Activated T-helper 17 cell treated with anti-CD3 and anti-CD28 coated beads, Interleukin-2, amount 50 U/mL, for 72 hours (primary cell): ENCODE results near the gene ANKRD11. TPM values are rescaled to one million over a fixed set of nuclear protein-coding genes. Genes with fewer than 3 reads are reported as not detected.
"Not testable (repeated sequence)": the region's sequence is repeated elsewhere in the genome, so short reads cannot be mapped to it uniquely, and the experiment has no call there.

Experiments
- ATAC-seq: fragments of 150-1000 bp; cut with Tn5 transposase; replicated peaks from 2 replicates; pipeline ENCODE4 v1.10.0; 2021; ENCODE audit warnings: mild to moderate bottlenecking, moderate library complexity
- H3K27ac Mint-ChIP-seq: one replicate; pipeline ENCODE4 v1.8.0; 2022; ENCODE audit warnings: mixed read lengths
- H3K27me3 Mint-ChIP-seq: one replicate; pipeline ENCODE4 v1.8.0; 2022; ENCODE audit warnings: mixed read lengths
- H3K36me3 Mint-ChIP-seq: one replicate; pipeline ENCODE4 v1.8.0; 2022; ENCODE audit warnings: low read depth, mild to moderate bottlenecking, mixed read lengths
- H3K4me1 Mint-ChIP-seq: one replicate; pipeline ENCODE4 v1.8.0; 2022; ENCODE audit warnings: mixed read lengths
- H3K4me3 Mint-ChIP-seq: one replicate; pipeline ENCODE4 v1.8.0; 2022; ENCODE audit warnings: mild to moderate bottlenecking, mixed read lengths
- H3K9me3 Mint-ChIP-seq: one replicate; pipeline ENCODE4 v1.8.0; 2022; ENCODE audit warnings: mixed read lengths
- total RNA-seq, 2 donors: library from RNA; stranded (reverse); gene quantifications; one replicate each; pipeline ENCODE4 v1.2.3, GENCODE V29; 2022

Gene ANKRD11
- total RNA-seq, 2 donors from 2014 or later, result 166 to 178 TPM

DNA sequence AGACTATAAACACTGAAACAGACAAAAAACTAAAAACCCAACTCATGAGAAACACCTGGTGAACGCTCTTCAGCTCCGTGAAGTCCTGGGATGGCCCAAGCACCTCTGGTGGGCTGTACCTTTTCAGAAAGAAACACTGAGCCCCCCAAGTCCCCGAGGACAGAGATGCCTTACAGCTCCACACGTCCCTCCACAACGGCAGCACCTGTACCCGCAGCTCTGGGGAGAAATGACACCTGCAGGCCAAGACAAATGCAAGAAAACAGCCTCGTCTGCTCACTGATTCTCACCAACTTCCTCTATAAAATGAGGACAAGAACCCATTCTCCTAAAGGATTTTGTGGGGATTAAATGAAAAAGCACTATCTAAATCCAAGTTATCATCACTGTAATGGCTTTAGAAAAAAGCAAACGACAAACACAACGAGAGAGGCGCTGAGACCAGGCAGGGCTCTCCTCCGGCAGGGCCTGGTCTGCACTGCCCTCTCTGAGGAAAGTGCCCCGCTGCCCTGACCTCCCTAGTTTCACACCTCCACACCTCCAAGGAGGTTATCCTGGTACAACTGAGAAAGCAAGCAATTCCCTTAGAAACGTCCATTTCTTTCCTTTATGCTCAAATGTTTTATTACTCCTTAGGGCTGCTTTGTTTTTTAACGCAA is 158.0 kb downstream of the ANKRD11 start:
- Mint-ChIP-seq H3K27ac (peak overlapping the region; percentile 44), H3K27me3 (no peaks in the 10 kb centered on the region), H3K9me3 (no peaks in the 10 kb centered on the region), H3K4me3 (peak overlapping the region; percentile 61), H3K4me1 (peaks cover 24% of the 10 kb centered on the region), H3K36me3 (peaks cover 25% of the 10 kb centered on the region)
- no peak for ATAC-seq

DNA sequence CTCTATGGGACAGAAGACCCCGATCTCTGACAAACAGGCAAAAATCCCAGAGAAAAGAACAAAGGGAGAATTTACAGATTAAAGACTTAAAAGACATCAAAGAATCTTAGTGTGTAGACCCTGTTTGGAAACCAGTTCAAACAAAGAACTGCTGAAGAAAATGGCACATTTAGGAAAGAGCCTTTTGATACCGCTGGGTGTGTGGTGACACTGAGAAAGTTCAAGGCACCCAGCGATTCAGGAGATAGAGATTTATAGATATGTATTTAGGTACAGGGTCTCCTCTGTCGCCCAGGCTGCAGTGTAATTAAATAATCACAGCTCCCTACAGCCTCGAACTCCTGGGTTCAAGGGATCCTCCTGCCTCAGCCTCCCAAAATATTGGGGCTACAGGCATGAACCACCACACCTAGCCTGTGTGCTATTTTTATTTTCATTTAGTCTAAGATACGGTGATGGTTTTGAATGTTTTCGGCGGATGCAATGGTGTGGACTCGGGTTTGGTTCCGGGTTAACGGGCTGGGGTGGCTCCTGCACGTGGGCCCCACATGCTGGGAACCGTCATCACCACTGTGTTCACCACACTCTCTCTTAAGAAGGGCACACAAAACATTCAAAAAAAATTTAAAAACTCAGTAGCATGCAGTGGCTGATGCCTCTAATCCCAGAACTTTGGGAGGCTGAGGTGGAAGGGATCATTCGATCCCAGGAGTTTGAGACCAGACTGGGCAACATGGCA is 158.8 kb downstream of the ANKRD11 start:
- Mint-ChIP-seq H3K4me1 (peaks cover 31% of the 10 kb centered on the region), H3K9me3 (no peaks in the 10 kb centered on the region), H3K36me3 (peaks cover 25% of the 10 kb centered on the region), H3K4me3 (peak overlapping the region; percentile 61), H3K27ac (peak overlapping the region; percentile 44), H3K27me3 (no peaks in the 10 kb centered on the region)
- peak; percentile 44 for ATAC-seq

DNA sequence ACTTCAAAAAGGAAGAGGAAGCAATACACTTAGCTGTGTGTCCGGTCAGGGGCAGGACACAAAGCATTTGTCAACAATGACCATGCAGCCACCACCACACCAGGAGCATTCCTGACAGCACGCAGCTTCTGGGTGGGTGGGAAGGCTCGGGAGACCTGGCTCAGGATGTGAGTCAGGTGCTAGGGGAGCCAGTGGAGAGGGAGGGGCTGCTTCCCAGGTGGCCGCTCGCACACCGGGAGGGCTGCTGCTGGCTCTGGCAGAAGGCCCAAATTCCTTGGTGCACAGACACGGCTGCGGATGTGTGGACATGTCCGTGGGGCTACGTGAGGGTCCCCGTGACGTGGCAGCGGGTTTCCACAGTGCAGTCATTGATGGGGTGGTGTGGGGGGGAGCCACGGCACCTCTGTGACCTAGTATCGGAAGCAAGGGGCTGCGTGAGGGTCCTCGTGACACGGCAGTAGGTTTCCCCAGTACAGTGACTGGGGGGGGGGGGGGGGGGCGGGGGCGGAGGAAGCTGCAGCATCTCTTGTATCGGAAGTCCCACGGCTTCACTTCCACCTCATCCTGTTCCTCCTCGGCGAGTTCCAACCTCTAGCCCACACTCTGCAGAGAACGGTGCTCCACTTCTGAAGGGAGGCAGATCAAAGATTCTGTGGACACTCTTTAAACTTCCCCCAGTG is 160.0 kb downstream of the ANKRD11 start:
- Mint-ChIP-seq H3K4me1 (peaks cover 42% of the 10 kb centered on the region), H3K27me3 (no peaks in the 10 kb centered on the region), H3K36me3 (peaks cover 33% of the 10 kb centered on the region), H3K27ac (no peak overlapping the region), H3K9me3 (no peaks in the 10 kb centered on the region), H3K4me3 (peak overlapping the region; percentile 61)
- peak; percentile 52 for ATAC-seq

DNA sequence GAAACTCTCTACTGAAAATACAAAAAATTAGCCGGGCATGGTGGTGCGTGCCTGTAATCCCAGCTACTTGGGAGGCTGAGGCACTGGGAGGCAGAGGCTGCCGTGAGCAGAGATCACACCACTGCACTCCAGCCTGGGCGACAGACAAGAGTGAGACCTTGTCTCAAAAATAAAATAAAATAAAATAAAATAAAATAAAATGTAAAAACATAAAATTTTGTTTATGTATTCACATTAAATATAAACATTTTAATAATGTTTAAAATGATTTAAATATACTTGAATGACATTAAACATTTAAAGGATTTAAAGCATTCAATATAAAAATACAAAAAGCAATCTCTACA is 160.6 kb downstream of the ANKRD11 start:
- H3K9me3 Mint-ChIP-seq, ATAC-seq, H3K27me3 Mint-ChIP-seq, H3K27ac Mint-ChIP-seq: not testable (repeated sequence)
- Mint-ChIP-seq H3K4me3 (peak overlapping the region; percentile 61), H3K36me3 (peaks cover 38% of the 10 kb centered on the region), H3K4me1 (peaks cover 47% of the 10 kb centered on the region)

DNA sequence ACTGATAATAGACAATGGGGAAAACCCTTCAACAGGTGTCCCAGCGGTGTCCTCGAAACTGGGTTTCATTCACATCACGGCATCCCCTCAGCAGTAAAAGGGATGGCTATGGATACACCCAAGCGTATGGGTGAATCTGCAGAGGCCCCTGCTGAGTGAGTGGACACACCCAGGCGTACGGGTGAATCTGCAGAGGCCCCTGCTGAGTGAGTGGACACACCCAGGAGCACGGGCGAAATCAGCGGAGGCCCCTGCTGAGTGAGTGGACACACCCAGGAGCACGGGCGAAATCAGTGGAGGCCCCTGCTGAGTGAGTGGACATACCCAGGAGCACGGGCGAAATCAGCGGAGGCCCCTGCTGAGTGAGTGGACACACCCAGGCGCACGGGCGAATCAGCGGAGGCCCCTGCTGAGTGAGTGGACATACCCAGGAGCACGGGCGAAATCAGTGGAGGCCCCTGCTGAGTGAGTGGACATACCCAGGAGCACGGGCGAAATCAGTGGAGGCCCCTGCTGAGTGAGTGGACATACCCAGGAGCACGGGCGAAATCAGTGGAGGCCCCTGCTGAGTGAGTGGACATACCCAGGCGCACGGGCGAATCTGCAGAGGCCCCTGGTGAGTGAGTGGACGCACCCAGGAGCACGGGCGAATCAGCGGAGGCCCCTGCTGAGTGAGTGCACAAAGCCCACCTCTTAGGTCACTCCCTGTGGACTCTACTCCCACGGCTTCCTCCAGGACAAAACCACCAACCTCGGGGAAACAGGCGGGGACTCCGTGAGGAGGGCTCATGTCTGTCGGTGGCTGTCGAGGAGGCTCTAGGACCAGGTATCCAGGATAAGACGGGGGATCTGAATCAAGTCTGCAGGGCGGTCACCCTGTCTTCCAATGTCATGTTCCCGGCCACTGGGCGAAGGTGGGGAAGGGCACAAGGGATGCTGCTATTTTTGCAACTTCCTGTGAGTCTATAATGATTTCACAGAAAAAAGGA is 161.7 kb downstream of the ANKRD11 start:
- H3K9me3 Mint-ChIP-seq, H3K27ac Mint-ChIP-seq, ATAC-seq, H3K4me3 Mint-ChIP-seq, H3K27me3 Mint-ChIP-seq: not testable (repeated sequence)
- peaks cover 47% of the 10 kb centered on the region for H3K4me1 Mint-ChIP-seq
- H3K36me3 Mint-ChIP-seq, result peaks cover 49% of the 10 kb centered on the region

DNA sequence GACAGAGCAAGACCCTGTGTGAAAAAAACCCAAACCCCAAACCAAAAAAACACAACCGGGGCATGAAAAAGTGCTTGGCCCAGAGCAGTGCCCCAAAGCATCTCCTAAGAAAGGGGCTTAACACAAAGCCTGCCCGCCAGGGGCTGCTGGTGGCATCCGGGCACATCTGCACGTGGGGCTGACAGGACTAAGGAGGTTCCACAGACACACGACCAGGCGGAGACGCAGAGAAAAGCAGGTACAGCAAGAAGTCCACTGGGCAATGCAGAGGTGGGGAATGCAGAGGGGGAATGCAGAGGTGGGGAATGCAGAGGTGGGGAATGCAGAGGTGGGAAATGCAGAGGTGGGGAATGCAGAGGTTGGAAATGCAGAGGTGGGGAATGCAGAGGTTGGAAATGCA is 163.6 kb downstream of the ANKRD11 start:
- H3K4me3 Mint-ChIP-seq, result peak overlapping the region; percentile 92
- H3K36me3 Mint-ChIP-seq, result peaks cover 48% of the 10 kb centered on the region
- no peaks in the 10 kb centered on the region for H3K27me3 Mint-ChIP-seq
- no peaks in the 10 kb centered on the region for H3K9me3 Mint-ChIP-seq
- no peak for ATAC-seq
- H3K27ac Mint-ChIP-seq, result peak overlapping the region; percentile 98
- H3K4me1 Mint-ChIP-seq, result peaks cover 51% of the 10 kb centered on the region

DNA sequence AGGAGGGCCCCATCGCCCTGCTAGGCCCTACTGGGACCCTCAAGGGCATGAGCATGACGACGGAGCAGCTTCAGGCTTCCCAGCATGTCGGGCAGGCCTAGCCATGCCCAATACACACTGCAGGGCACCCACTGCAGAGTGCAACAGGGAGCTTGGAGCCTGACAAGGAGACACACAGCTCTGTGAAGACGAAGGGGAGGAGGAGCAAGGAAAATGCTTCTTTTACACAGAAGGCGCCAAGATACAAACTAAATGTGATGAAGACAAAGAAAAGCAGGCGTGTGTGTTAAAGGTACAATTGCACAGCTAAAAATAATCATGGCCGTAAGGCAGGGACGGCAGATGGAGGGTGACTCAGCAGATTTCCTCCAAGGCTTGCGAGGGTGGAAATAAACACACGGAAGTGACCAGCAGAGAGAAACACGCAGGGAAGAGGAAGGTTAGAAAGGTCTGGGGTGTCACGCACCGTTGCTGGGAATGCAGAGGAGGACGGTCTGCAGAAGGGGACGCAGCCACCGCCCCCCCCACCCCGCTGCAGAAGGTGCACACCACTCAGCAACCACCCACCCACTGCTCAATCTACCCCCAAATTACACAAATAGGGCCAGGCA is 164.4 kb downstream of the ANKRD11 start:
- Mint-ChIP-seq H3K27me3 (no peaks in the 10 kb centered on the region), H3K4me3 (peak overlapping the region; percentile 92), H3K4me1 (peaks cover 52% of the 10 kb centered on the region), H3K36me3 (peaks cover 48% of the 10 kb centered on the region), H3K27ac (peak overlapping the region; percentile 98), H3K9me3 (no peaks in the 10 kb centered on the region)
- no peak for ATAC-seq

DNA sequence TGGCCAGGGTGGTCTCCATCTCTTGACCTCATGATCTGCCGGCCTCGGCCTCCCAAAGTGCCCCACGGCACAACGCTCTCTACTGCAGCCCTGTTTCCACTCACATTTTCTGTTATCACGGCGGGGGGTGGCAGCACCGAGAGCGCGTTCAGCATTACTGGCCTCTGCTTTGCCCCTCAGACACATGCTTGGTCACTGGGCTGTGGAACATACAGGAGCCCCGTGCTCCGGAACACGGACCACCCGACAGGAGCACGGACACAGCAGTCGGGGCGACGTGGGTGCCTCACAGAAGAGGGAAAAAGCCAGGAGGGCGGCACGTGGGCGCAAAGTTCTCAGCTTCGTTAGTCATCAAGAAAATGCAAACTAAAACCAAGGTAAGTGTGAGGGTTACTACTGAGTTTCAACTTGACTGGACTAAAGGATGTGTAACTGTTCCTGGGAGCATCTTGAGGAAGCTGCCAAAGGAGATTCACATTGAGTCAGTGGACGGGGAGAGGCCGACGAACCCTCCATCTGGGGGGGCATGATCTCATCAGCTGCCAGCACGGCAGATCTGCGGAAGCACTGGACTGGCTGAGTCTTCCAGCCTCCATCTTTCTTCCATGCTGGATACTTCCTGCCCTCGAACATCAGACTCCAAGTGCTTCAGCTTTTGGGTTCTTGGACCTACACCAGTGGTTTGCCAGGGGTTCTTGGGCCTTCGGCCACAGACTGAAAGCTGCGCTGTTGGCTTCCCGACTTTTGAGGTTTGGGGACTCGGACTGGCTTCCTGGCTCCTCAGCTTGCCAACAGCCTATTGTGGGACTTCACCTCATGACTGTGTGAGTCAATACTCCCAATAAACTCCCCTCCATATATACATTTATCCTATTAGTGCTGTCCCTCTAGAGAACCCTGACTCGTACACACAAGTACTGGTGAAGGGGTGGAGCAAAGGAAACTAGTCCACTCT is 166.0 kb downstream of the ANKRD11 start:
- H3K27me3 Mint-ChIP-seq, result no peaks in the 10 kb centered on the region
- peak; percentile 84 for ATAC-seq
- H3K36me3 Mint-ChIP-seq, result peaks cover 53% of the 10 kb centered on the region
- peaks cover 62% of the 10 kb centered on the region for H3K4me1 Mint-ChIP-seq
- no peaks in the 10 kb centered on the region for H3K9me3 Mint-ChIP-seq
- peak overlapping the region; percentile 98 for H3K27ac Mint-ChIP-seq
- H3K4me3 Mint-ChIP-seq, result peak overlapping the region; percentile 92

DNA sequence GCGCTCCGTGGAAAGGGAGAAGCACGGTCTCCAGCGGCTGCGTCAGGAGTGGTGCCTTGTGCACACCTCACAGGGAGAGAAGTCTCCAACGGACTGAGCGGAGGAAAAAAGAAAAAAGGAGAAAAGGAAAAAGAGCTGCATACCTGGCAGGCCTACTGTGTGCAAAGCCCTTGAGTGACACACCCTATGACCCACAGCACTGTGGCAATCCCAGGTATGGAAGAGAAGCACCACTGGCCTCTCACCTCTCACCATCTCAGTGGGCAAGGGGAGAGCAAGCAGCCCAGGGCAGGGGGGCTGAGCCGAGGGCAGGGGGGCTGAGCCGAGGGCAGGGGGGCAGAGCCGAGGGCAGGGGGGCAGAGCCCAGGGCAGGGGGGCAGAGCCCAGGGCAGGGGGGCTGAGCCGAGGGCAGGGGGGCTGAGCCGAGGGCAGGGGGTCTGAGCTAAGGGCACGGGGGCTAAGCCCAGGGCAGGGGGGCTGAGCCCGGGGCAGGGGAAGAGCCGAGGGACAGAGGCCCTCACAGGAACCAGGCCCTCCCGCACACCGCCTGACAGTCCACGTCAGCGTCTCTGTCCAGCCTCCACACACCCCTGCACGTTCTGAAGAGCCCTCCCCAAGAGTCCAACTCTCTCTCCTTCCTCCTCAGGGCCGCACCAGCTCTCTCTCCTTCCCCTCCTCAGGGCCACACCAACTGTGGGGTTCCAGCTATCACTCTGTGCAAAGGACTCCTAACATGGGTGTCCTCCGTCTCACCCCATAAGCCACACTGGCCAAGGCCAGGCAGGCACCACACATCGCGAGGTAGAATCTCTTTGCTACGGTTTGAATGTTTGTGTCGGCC is 167.0 kb downstream of the ANKRD11 start:
- no peak for ATAC-seq
- Mint-ChIP-seq H3K4me1 (peaks cover 70% of the 10 kb centered on the region), H3K36me3 (peaks cover 53% of the 10 kb centered on the region), H3K27me3 (no peaks in the 10 kb centered on the region), H3K27ac (peak overlapping the region; percentile 98), H3K9me3 (no peaks in the 10 kb centered on the region), H3K4me3 (peak overlapping the region; percentile 92)

DNA sequence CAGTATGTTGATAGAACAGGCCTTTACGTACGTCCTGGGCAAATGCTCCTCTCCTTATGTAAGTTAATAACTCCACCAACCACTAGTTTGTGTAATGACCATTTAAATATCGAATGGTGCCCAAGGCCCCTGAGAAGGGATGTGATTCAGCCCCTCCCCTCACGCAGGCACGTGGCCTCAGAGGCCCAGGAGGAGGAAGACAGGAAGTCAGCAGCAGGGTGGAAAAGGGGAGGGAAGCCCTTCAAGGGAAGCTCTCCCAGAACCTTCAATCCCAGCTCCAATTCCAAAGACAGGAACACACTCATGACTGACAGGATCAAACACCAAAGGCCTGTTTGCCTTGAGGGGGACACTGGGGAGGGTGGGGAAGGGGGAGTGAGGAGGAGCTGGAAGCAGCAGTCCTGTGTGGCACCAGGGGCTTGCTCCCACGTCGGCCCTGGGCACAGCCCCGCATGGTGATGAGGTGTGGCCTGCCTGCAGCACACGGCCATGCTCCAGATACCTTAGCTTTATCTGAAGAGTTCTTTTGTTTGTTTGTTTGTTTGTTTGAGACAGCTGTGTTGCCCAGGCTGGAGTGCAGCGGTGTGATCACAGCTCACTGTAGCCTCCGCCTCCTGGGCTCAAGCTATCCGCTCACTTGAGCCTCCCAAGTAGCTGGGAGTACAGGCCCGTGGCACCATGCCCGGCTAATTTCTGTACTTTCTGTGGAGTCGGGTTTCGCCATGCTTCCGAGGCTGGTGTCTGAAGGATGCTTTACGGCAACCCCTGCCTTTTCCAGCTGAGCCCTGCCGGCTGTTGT is 167.8 kb downstream of the ANKRD11 start:
- peak overlapping the region; percentile 98 for H3K27ac Mint-ChIP-seq
- peaks cover 51% of the 10 kb centered on the region for H3K36me3 Mint-ChIP-seq
- peak overlapping the region; percentile 92 for H3K4me3 Mint-ChIP-seq
- no peaks in the 10 kb centered on the region for H3K9me3 Mint-ChIP-seq
- peaks cover 76% of the 10 kb centered on the region for H3K4me1 Mint-ChIP-seq
- ATAC-seq, result no peak
- no peaks in the 10 kb centered on the region for H3K27me3 Mint-ChIP-seq

DNA sequence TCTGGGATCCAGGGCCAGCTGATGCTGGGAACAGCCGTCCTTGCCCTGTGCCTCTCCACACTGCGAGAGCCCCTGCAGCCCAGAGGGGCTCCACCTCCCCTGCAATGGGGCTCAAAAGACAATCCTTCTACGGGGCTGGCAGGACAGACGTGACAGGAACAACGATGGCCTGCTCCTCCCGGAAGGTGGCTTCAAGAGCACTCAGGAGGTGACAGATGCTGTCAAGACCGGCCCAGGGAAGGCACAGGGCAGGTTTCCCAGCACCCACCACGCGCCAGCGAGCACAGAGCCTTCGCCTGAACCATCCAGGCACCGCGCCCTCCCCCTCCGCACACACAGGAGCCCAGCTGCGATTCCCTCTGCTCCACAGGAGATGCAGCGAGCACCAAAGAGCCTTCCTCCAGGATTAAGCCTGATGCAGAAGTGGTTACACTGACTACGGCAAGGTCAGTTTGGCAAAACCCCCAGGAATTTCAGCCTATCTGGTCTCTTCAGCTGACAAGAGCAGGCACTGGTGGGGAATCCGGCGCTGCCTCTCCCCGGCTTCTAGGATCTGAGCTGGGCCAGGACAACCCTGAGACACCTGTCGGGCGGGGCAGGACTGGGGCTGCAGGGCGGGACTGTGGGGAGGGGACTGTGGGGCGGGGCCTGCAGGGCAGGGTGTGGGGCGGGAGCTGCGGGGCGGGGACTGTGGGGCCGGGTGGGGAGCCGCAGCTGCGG is 169.4 kb downstream of the ANKRD11 start:
- Mint-ChIP-seq H3K27me3 (no peaks in the 10 kb centered on the region), H3K36me3 (peaks cover 64% of the 10 kb centered on the region), H3K9me3 (no peaks in the 10 kb centered on the region), H3K4me3 (peak overlapping the region; percentile 84), H3K4me1 (peaks cover 76% of the 10 kb centered on the region), H3K27ac (no peak overlapping the region)
- ATAC-seq, result no peak
